Subcutaneous abdominal adipose tissue (tissue), 5 donors: ENCODE results near the gene RMND5A.
A peak's percentile ranks its signal among the peaks of the same experiment; 100 is the strongest.
"Not testable (repeated sequence)": the region's sequence is repeated elsewhere in the genome, so short reads cannot be mapped to it uniquely, and the experiment has no call there.

Source experiments
- H3K27ac ChIP-seq: one replicate; pipeline ENCODE4 v1.7.0; 2013; ENCODE audit warnings: low read depth, mild to moderate bottlenecking, inconsistent platforms, low read length, moderate library complexity
- H3K27me3 ChIP-seq, 5 donors: one replicate each; pipeline ENCODE4 v1.7.0; 2013; ENCODE audit warnings: low read length in 5 of 5, inconsistent platforms in 1 of 5; ENCODE audit not compliant: control insufficient read depth in 5 of 5, insufficient read depth in 4 of 5
- H3K36me3 ChIP-seq, 5 donors: one replicate each; pipeline ENCODE4 v1.7.0; 2013; ENCODE audit warnings: low read length in 5 of 5; ENCODE audit not compliant: control insufficient read depth in 5 of 5, insufficient read depth in 5 of 5
- H3K4me1 ChIP-seq, 5 donors: one replicate each; pipeline ENCODE4 v1.7.0; 2013; ENCODE audit warnings: low read length in 5 of 5, mild to moderate bottlenecking in 3 of 5, moderate library complexity in 1 of 5; ENCODE audit not compliant: control insufficient read depth in 5 of 5, insufficient read depth in 5 of 5
- H3K4me3 ChIP-seq, 5 donors: one replicate each; pipeline ENCODE4 v1.7.0; 2013; ENCODE audit warnings: low read length in 5 of 5, low read depth in 1 of 5
- H3K9ac ChIP-seq, 5 donors: one replicate each; pipeline ENCODE4 v1.7.0; 2013; ENCODE audit warnings: low read length in 5 of 5, mild to moderate bottlenecking in 4 of 5, moderate library complexity in 3 of 5
- H3K9me3 ChIP-seq, 5 donors: one replicate each; pipeline ENCODE4 v1.7.0; 2013; ENCODE audit warnings: low read length in 5 of 5; ENCODE audit not compliant: control insufficient read depth in 5 of 5
- donor health status: healthy.
- donor health status: healthy.
- donor health status: healthy.
- donor health status: healthy.
- donor health status: healthy.

RMND5A gene, protein sequence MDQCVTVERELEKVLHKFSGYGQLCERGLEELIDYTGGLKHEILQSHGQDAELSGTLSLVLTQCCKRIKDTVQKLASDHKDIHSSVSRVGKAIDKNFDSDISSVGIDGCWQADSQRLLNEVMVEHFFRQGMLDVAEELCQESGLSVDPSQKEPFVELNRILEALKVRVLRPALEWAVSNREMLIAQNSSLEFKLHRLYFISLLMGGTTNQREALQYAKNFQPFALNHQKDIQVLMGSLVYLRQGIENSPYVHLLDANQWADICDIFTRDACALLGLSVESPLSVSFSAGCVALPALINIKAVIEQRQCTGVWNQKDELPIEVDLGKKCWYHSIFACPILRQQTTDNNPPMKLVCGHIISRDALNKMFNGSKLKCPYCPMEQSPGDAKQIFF

DNA sequence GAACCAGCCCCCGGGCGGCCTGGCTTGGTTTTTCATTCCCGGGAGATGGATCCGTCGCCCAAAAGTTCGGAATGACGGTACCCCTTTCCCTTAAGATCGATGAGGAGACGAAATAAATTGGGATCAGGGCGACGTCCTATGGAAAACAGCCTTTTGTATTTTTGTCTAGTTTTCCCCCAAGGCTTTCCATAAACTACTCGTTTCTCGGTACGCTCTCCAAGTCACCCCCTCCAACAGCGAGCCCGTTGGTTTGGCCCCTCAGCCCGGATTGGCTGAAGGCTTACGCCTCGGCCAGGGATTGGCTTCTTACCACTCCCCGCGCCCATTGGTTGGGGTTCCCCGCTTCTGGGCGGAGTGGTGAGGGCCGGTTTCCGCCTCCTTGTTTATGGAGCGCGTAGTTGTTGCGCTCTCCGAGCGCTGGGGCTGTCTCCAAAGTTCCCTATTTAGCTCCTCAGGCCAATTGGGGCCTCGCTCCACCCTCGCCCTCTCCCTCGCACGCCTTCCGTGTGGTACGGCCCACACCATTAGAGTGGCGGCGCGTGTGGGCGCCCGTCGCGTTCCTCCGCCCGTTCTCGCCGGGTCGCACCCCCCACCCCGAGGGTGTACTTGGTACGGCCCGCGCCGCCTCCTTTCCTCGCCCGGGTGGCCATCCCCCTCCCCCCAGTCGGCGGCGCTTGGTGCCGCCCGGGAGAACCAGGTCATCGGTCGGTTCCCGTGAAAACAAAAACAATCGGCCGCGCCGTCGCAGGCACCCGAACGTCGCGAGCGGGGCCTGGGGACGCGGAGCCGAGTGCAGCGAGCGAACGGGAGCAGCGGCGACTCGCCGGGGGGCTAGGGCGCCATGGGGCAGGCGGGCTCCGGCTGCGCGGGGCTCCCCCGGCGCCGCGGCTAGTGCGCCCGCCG is at the start of gene RMND5A:
Gene RMND5A, plus strand, starts transcription at position 655 of the 903 bp plus-strand sequence. CDS start 377 bp downstream, outside the sequence.
- H3K4me1 ChIP-seq: not testable (repeated sequence)
- peak within 1 kb of the TSS in 3 of 5 donors; percentile 46 to 68 (median 58) for H3K9ac ChIP-seq

DNA sequence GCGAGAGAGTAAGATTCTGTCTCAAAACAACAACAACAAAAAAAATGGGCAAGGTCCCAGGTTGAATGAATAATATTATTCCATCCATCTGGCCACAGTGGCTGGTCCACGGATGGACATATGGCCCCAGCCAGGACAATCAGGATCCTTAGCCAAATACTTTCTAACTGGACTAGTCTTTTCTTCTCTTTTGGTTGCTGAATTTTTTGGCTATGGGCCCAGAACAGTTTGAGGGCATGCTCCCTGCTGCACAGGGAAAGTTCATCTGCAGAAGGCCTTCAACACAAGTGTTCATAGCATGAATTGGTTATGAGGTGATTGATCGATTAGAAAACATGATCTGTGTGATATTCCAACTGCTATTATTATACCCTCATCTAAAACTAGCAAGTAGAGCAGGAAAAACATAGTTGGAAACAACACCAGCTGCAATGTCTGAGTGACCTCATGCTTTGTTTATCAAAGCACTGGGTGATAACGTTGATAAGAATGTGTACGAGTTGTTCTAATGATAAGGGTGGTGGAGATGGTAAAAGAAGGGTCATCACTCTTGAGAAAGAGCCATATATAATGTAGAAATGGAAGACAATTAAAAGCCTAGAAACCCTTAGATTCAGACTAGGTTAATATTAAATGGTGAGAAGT is 48.6 kb upstream of the RMND5A start:
- no peaks in the 10 kb centered on the region for H3K27me3 ChIP-seq
- H3K36me3 ChIP-seq: no peaks in the 10 kb centered on the region
- H3K4me1 ChIP-seq: no peaks in the 10 kb centered on the region
- H3K9me3 ChIP-seq: no peaks in the 10 kb centered on the region
- H3K9ac ChIP-seq: no peak overlapping the region
- no peak overlapping the region for H3K4me3 ChIP-seq
- no peak overlapping the region for H3K27ac ChIP-seq

More for the DNA sequence above, at the start of gene RMND5A:
- H3K27me3 ChIP-seq, H3K36me3 ChIP-seq, H3K9me3 ChIP-seq: not testable (repeated sequence)
- Histone ChIP-seq H3K4me3 (peak within 1 kb of the TSS; percentile 64 to 72 (median 70)), H3K27ac (peak within 1 kb of the TSS; percentile 54)

DNA sequence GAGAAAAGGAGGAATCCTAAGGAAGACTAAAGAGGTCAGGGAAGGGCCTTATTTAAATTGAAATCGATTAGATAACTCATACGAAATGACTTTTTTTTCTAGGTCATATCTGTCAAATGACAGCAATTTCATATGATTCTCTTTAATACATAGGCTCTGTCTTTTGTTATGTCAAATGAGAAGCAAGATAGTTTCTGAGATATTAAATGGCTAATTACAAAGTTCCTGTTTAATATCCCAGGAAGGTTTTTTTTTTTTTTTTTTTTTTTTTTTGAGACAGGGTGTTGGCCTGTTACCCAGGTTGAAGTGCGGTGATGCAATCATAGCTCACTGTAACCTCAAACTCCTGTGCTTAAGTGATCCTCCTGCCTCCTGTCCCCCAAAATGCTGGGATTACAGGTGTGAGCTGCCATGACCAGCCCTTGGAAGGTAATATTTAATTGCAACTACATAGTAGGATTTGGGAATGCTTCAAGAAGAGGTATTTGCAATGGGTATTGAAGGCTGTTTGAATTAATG is 48.0 kb upstream of the RMND5A start:
- Histone ChIP-seq H3K9me3 (no peaks in the 10 kb centered on the region), H3K27ac (no peak overlapping the region)

DNA sequence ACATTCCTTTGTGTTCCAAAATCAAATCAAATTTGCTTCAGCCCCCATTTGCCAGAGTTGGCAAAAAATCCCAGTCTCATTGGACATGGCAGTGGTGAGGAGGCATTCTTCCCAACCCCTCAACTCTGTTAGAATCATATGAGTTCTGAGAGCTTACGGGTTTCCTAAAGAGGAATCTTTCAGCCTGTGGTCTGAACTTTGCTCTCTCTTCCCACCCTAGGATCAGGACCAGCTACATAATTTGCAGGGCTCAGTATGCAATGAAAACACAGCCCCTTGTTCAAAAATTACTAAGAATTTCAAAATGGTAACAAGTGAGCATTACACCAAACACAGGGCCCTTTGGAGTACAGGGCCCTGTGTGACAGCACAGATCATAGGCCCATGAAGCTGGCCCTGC is 47.1 kb upstream of the RMND5A start:
- no peaks in the 10 kb centered on the region for H3K4me1 ChIP-seq
- H3K9me3 ChIP-seq: no peaks in the 10 kb centered on the region
- no peaks in the 10 kb centered on the region for H3K27me3 ChIP-seq
- no peak overlapping the region for H3K4me3 ChIP-seq
- no peaks in the 10 kb centered on the region for H3K36me3 ChIP-seq
- H3K9ac ChIP-seq: no peak overlapping the region
- no peak overlapping the region for H3K27ac ChIP-seq

More for the DNA sequence above, 48.0 kb upstream of the RMND5A start:
- no peak overlapping the region for H3K9ac ChIP-seq
- no peaks in the 10 kb centered on the region for H3K36me3 ChIP-seq
- H3K4me3 ChIP-seq: no peak overlapping the region
- no peaks in the 10 kb centered on the region for H3K27me3 ChIP-seq
- no peaks in the 10 kb centered on the region for H3K4me1 ChIP-seq

DNA sequence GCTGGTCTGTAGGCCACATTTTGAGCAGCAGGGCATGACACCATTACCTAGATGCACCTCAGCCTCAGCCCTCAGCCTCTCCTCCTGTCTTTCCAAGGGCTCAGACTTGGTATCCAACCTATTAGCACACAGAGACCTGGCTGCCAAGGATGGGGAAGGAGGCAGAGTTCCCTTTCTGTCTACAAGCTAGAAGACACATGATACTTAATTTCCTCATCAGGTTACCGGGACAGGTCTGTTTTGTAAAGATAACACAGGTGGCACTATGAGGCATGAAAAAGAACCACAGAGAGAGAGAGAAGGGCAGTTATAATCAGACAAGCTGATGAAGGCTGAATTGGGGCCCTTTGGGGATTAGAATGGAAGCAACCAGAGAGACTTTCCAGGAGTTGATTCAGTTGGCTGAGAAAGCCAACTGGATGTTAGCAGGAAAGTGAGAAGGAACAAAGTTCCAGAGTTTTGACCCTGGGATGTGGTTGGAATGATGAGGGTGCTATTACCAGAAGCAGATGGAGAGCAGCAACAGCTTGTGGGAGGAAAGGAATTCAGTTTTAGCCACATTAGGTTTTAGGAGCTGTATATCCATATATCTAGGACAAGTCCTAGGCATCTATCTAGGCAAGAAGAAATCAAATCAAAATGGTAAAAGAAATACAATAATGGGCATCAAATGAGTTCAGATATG is 46.0 kb upstream of the RMND5A start:
- Histone ChIP-seq H3K9ac (no peak overlapping the region), H3K9me3 (no peaks in the 10 kb centered on the region), H3K27me3 (no peaks in the 10 kb centered on the region), H3K4me3 (no peak overlapping the region), H3K4me1 (no peaks in the 10 kb centered on the region), H3K36me3 (no peaks in the 10 kb centered on the region), H3K27ac (no peak overlapping the region)

DNA sequence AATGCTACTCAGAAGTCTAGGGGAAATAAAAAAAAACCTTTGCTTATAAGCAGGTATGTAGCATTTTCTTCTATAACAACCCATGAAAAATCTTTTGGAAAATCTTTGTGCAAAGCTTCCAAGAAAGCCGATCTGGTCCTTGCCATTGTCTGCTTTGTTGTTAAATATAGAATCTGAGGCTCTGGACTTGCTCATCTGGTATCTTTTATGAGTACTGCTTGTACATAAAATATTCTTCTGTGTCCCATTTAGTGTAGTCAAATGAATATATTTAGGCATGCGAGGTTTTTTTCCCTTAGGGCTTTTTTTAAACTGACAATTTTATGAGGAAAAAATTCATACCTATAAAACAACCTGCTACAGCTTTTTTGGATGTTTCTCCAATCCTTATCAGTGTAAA is 45.0 kb upstream of the RMND5A start:
- Histone ChIP-seq H3K4me1 (no peaks in the 10 kb centered on the region), H3K9me3 (no peaks in the 10 kb centered on the region), H3K9ac (no peak overlapping the region), H3K27me3 (no peaks in the 10 kb centered on the region), H3K4me3 (no peak overlapping the region), H3K36me3 (no peaks in the 10 kb centered on the region), H3K27ac (no peak overlapping the region)

DNA sequence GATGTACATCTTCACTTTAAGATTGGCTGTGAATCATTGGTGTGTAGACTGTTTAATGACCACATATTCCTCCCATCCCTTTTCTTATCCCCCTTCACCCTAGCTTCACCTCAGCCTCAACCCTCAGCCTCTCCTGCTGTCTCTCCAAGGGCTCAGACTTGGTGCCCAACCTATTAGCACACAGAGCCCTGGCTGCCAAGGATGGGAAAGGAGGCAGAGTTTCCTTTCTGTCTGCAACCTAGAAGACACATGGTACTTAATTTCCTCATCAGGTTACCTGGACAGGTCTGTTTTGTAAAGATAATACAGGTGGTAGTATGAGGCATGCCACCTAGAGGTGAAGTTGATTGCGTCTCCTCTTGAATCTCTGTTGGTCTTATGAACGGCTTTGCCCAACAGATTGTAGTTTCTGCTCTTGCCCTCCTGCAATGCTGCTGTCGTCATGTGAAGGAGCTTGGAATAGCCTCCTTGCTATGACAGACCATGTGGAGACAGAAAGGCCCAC is 44.5 kb upstream of the RMND5A start:
- H3K4me3 ChIP-seq: no peak overlapping the region
- H3K4me1 ChIP-seq: no peaks in the 10 kb centered on the region
- no peak overlapping the region for H3K9ac ChIP-seq
- no peak overlapping the region for H3K27ac ChIP-seq
- no peaks in the 10 kb centered on the region for H3K36me3 ChIP-seq
- H3K9me3 ChIP-seq: no peaks in the 10 kb centered on the region
- no peaks in the 10 kb centered on the region for H3K27me3 ChIP-seq

DNA sequence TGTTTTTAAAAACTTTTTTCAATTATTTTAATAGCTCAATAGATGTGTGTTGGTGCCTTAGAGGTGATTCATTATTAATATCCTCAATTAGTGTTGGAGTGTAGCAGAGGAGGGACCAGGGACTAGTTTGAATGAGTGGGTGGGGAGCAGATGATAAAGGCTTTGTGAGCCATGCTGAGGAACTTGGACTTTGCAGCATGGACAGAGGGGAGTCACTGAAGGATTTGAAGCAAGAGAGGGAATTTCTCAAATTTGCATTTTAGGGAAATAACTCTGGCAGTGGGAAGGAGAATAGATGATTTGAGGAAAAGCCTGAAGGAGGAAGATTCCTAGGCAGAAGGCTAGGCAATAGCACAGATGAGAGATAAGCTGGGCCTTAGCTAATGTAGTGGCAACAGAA is 42.3 kb upstream of the RMND5A start:
- H3K27me3 ChIP-seq: no peaks in the 10 kb centered on the region
- no peaks in the 10 kb centered on the region for H3K4me1 ChIP-seq
- H3K4me3 ChIP-seq: no peak overlapping the region

DNA sequence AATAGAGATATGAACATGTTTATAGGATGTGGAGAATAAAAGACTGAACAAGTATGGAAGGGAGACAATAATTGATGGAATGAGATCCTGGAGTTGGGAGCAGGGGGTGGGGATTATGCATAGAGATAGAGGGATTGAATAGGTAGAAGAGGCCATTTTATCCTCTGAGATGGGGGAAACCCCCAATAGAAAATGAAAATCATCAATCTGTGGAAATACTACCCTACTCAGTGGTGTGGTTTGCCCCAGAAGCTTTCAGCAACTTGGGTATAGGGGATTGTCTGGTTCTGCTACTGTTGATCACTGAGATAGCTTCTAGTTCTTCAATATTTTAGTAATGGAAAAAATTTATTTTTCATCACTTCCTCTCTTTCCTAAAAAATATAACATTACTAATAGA is 41.1 kb upstream of the RMND5A start:
- no peak overlapping the region for H3K9ac ChIP-seq
- H3K4me1 ChIP-seq: no peaks in the 10 kb centered on the region
- H3K4me3 ChIP-seq: no peak overlapping the region
- H3K36me3 ChIP-seq: no peaks in the 10 kb centered on the region
- no peaks in the 10 kb centered on the region for H3K27me3 ChIP-seq
- no peaks in the 10 kb centered on the region for H3K9me3 ChIP-seq
- H3K27ac ChIP-seq: no peak overlapping the region

More for the DNA sequence above, 42.3 kb upstream of the RMND5A start:
- Histone ChIP-seq H3K27ac (no peak overlapping the region), H3K36me3 (no peaks in the 10 kb centered on the region), H3K9ac (no peak overlapping the region), H3K9me3 (no peaks in the 10 kb centered on the region)
